Upper lobe of left lung (tissue), 6 donors: ENCODE measurements around the gene C5AR2. TPM values are rescaled to one million over a fixed set of nuclear protein-coding genes. Genes with fewer than 3 reads are reported as not detected.

Source experiments
- ATAC-seq, 2 donors: fragments of 200-7000 bp; cut with Tn5 transposase; one replicate each; pipeline ENCODE4 v1.9.1; 2022; ENCODE audit warnings: mild to moderate bottlenecking in 2 of 2, moderate library complexity in 2 of 2; ENCODE audit not compliant: low FRiP score in 2 of 2
- DNase-seq, 2 donors: peaks; one replicate each; pipeline ENCODE4 v3.0.0-alpha.2; 2019 to 2020
- H3K27ac ChIP-seq, 4 donors: fragments of 200-600 bp; sonication (generic); one replicate each; pipeline ENCODE4 v1.5.1; 2016 to 2019
- H3K27me3 ChIP-seq, 4 donors: fragments of 200-600 bp; sonication (generic); one replicate each; pipeline ENCODE4 v1.5.1; 2017 to 2019
- H3K36me3 ChIP-seq, 4 donors: fragments of 200-600 bp; sonication (generic); one replicate each; pipeline ENCODE4 v1.5.1; 2016 to 2019
- H3K4me1 ChIP-seq, 4 donors: fragments of 200-600 bp; sonication (generic); one replicate each; pipeline ENCODE4 v1.5.1; 2018 to 2019
- H3K4me3 ChIP-seq, 4 donors: fragments of 200-600 bp; sonication (generic); one replicate each; pipeline ENCODE4 v1.5.1; 2017 to 2019; ENCODE audit warnings: mild to moderate bottlenecking in 2 of 4, moderate library complexity in 1 of 4
- H3K9me3 ChIP-seq, 4 donors: fragments of 200-600 bp; sonication (generic); one replicate each; pipeline ENCODE4 v1.5.1; 2018 to 2019
- EP300 ChIP-seq, 4 donors: sonication (generic); formaldehyde crosslinking; IDR thresholded peaks; one replicate each; pipeline ENCODE4 v1.5.1; 2017; ENCODE audit warnings: antibody characterized with exemption in 4 of 4, control low read depth in 2 of 4
- POLR2A ChIP-seq, 4 donors: fragments of 450-650 bp; IDR thresholded peaks; one replicate each; pipeline ENCODE4 v1.5.1; 2016 to 2017; ENCODE audit warnings: antibody characterized with exemption in 4 of 4, mild to moderate bottlenecking in 2 of 4
- POLR2AphosphoS5 ChIP-seq, 2 donors: sonication (generic); formaldehyde crosslinking; IDR thresholded peaks; one replicate each; pipeline ENCODE4 v1.5.1; 2017; ENCODE audit warnings: antibody characterized with exemption in 2 of 2
- WGBS, 2 donors: methylation state at CpG; one replicate each; pipeline ENCODE4 v1.1.5; 2017 to 2018; 5-methylcytosine and 5-hydroxymethylcytosine counted together
- total RNA-seq, 6 donors: library from RNA; depleted of rRNA in 4 of 6; stranded (reverse); fragments of >200 nt in 4 of 6; gene quantifications; one replicate each; pipeline versions ENCODE4 v1.1.0 to v1.2.1, GENCODE V29; 2016 to 2021
- TF ChIP-seq, protein P1 (sequence below), 6 experiments: fragments of 450-650 bp in 4 of 6; fragments of 200-600 bp in 2 of 6; sonication (generic) in 2 of 6; IDR thresholded peaks; one replicate each; pipeline ENCODE4 v1.5.1; 2016 to 2019; ENCODE audit warnings: antibody characterized with exemption in 6 of 6
- donor health status: DM: no; HTN: no; CAD: no; lungs with moderate emphysema.
- donor health status: DM: no; HTN: yes; CAD: no; lungs with severe emphysema.

The C5AR2 gene
- total RNA-seq, 6 donors from 2014 or later, result 3.8 to 22.9 (median 10.0) TPM

- Histone ChIP-seq H3K36me3 (peaks cover 13 to 93% (median 68%) of the 10 kb centered on the region in 4 donors), H3K27me3 (no peaks in the 10 kb centered on the region), H3K27ac (peak overlapping the region; percentile 52 to 86 (median 70)), H3K9me3 (no peaks in the 10 kb centered on the region), H3K4me1 (no peaks in the 10 kb centered on the region), H3K4me3 (no peak overlapping the region)
- WGBS, 2 donors, result 55 to 63% methylated on average over 4 to 10 of the region's 10 CpGs
- peak in 1 of 2 donors; percentile 28 for TF ChIP-seq POLR2AphosphoS5 (IDR thresholded peaks at IDR 0.05)
- no peak for TF ChIP-seq EP300 (IDR thresholded peaks at IDR 0.05)
- TF ChIP-seq POLR2A (IDR thresholded peaks at IDR 0.05), result peak in 1 of 4 donors; percentile 31
- ATAC-seq (peak; percentile 73), DNase-seq (peak in 1 of 2 donors; percentile 78)
These were observed 38.2 kb downstream of the C5AR2 start for GRCh38 chr19:47370045-47370611.

GRCh38 chr19:47371261-47371660 lies 39.3 kb downstream of the C5AR2 start:
- Histone ChIP-seq H3K9me3 (no peaks in the 10 kb centered on the region), H3K27ac (peak overlapping the region in 2 of 4 donors; percentile 73 to 86), H3K4me1 (no peaks in the 10 kb centered on the region), H3K4me3 (no peak overlapping the region), H3K27me3 (no peaks in the 10 kb centered on the region), H3K36me3 (peaks cover 24 to 93% (median 74%) of the 10 kb centered on the region in 4 donors)
- WGBS, 2 donors, result 91 to 93% methylated on average over 9 of the region's 9 CpGs
- TF ChIP-seq POLR2AphosphoS5 (IDR thresholded peaks at IDR 0.05) (no peak), EP300 (IDR thresholded peaks at IDR 0.05) (no peak), POLR2A (IDR thresholded peaks at IDR 0.05) (no peak)
- TF ChIP-seq, protein P1, sequence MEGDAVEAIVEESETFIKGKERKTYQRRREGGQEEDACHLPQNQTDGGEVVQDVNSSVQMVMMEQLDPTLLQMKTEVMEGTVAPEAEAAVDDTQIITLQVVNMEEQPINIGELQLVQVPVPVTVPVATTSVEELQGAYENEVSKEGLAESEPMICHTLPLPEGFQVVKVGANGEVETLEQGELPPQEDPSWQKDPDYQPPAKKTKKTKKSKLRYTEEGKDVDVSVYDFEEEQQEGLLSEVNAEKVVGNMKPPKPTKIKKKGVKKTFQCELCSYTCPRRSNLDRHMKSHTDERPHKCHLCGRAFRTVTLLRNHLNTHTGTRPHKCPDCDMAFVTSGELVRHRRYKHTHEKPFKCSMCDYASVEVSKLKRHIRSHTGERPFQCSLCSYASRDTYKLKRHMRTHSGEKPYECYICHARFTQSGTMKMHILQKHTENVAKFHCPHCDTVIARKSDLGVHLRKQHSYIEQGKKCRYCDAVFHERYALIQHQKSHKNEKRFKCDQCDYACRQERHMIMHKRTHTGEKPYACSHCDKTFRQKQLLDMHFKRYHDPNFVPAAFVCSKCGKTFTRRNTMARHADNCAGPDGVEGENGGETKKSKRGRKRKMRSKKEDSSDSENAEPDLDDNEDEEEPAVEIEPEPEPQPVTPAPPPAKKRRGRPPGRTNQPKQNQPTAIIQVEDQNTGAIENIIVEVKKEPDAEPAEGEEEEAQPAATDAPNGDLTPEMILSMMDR (IDR thresholded peaks at IDR 0.05), result no peak
- DNase-seq (no peak), ATAC-seq (no peak)

GRCh38 chr19:47372603-47373002 lies 40.6 kb downstream of the C5AR2 start:
- ATAC-seq (no peak), DNase-seq (peak in 1 of 2 donors; percentile 62)
- H3K4me1 ChIP-seq, result no peaks in the 10 kb centered on the region
- H3K9me3 ChIP-seq, result no peaks in the 10 kb centered on the region
- TF ChIP-seq EP300 (IDR thresholded peaks at IDR 0.05) (no peak), POLR2A (IDR thresholded peaks at IDR 0.05) (no peak), POLR2AphosphoS5 (IDR thresholded peaks at IDR 0.05) (no peak)
- TF ChIP-seq, protein P1 (IDR thresholded peaks at IDR 0.05), result no peak
- H3K27ac ChIP-seq, result no peak overlapping the region
- peaks cover 33 to 93% (median 77%) of the 10 kb centered on the region in 4 donors for H3K36me3 ChIP-seq
- no peaks in the 10 kb centered on the region for H3K27me3 ChIP-seq
- H3K4me3 ChIP-seq, result no peak overlapping the region
- 94 to 95% methylated on average over 21 of the region's 22 CpGs for WGBS, 2 donors

GRCh38 chr19:47373246-47374240 lies 41.6 kb downstream of the C5AR2 start:
- peak in 1 of 2 donors; percentile 68 for DNase-seq
- no peak for ATAC-seq
- Histone ChIP-seq H3K27ac (no peak overlapping the region), H3K36me3 (peaks cover 33 to 100% (median 84%) of the 10 kb centered on the region in 4 donors), H3K4me3 (no peak overlapping the region), H3K4me1 (no peaks in the 10 kb centered on the region), H3K27me3 (no peaks in the 10 kb centered on the region), H3K9me3 (no peaks in the 10 kb centered on the region)
- no peak for TF ChIP-seq EP300 (IDR thresholded peaks at IDR 0.05)
- TF ChIP-seq, protein P1 (IDR thresholded peaks at IDR 0.05), result no peak
- no peak for TF ChIP-seq POLR2A (IDR thresholded peaks at IDR 0.05)
- TF ChIP-seq POLR2AphosphoS5 (IDR thresholded peaks at IDR 0.05), result no peak
- WGBS, 2 donors, result 92 to 94% methylated on average over 28 to 33 of the region's 33 CpGs
